Heart left ventricle (tissue), 16 donors: ENCODE measurements around the gene FIG4. TPM values are rescaled to one million over a fixed set of nuclear protein-coding genes. Genes with fewer than 3 reads are reported as not detected.

Source experiments
- ATAC-seq, 4 donors: fragments of 200-7000 bp; cut with Tn5 transposase; one replicate each; pipeline ENCODE4 v1.9.1; 2020 to 2022; ENCODE audit warnings: moderate library complexity in 4 of 4, mild to moderate bottlenecking in 3 of 4, moderate number of reproducible peaks in 1 of 4
- DNase-seq, 5 donors: peaks; one replicate each; pipeline ENCODE4 v3.0.0-alpha.2; 2020
- H3K27ac ChIP-seq, 12 donors: fragments of 200-600 bp; sonication (generic) in 4 of 12; one replicate each; pipeline versions ENCODE4 v1.5.0 to v1.8.0; 2016 to 2022; ENCODE audit warnings: mild to moderate bottlenecking in 2 of 12
- H3K27me3 ChIP-seq, 9 donors: fragments of 200-600 bp; sonication (generic) in 2 of 9; one replicate each; pipeline versions ENCODE4 v1.5.1 to v1.8.0; 2016 to 2022; ENCODE audit warnings: mild to moderate bottlenecking in 3 of 9
- H3K36me3 ChIP-seq, 9 donors: fragments of 200-600 bp; sonication (generic) in 2 of 9; one replicate each; pipeline versions ENCODE4 v1.5.0 to v1.8.0; 2018 to 2022; ENCODE audit warnings: mild to moderate bottlenecking in 2 of 9
- H3K4me1 ChIP-seq, 12 donors: fragments of 200-600 bp; sonication (generic) in 4 of 12; one replicate each; pipeline versions ENCODE4 v1.5.0 to v1.8.0; 2016 to 2022; ENCODE audit warnings: mild to moderate bottlenecking in 3 of 12
- H3K4me3 ChIP-seq, 12 donors: fragments of 200-600 bp; sonication (generic) in 4 of 12; one replicate each; pipeline versions ENCODE4 v1.5.0 to v1.8.0; 2017 to 2022; ENCODE audit warnings: mild to moderate bottlenecking in 9 of 12, moderate library complexity in 4 of 12
- H3K9me3 ChIP-seq, 12 donors: fragments of 200-600 bp; sonication (generic) in 4 of 12; one replicate each; pipeline versions ENCODE4 v1.5.0 to v1.8.0; 2016 to 2022; ENCODE audit warnings: mild to moderate bottlenecking in 1 of 12
- POLR2A ChIP-seq, 2 donors: fragments of 450-650 bp; IDR thresholded peaks; one replicate each; pipeline ENCODE4 v1.6.1; 2017; ENCODE audit warnings: antibody characterized with exemption in 2 of 2, mild to moderate bottlenecking in 2 of 2, moderate library complexity in 2 of 2
- WGBS, 4 donors: extraction: QIAGEN DNeasy Blood & Tissue Kit in 2 of 4; methylation state at CpG; one replicate each; pipeline versions ENCODE4 v1.1.5 to v1.1.7; 2013 to 2018; 5-methylcytosine and 5-hydroxymethylcytosine counted together
- intact Hi-C, 10 donors: fragments of 100-400 bp; cut with DNase I; formaldehyde crosslinking; loops; one replicate each; pipeline versions ENCODE4 v1.11.1 to v1.14.2; 2022
- polyA plus RNA-seq, 2 donors: library from polyadenylated mRNA; stranded (reverse); fragments of 200-250 nt; gene quantifications; one replicate each; pipeline ENCODE4 v1.2.3, GENCODE V29; 2013
- total RNA-seq, 9 donors: library from RNA; depleted of rRNA in 2 of 9; stranded (reverse); fragments of >200 nt in 2 of 9; fragmentation: NEBNext Ultra II Directional in 3 of 9; extraction: Animal tissue kit (Norgen Biotek cat#: 25700) in 3 of 9; gene quantifications; one replicate each; pipeline versions ENCODE4 v1.1.0 to v1.2.4, GENCODE V29; 2016 to 2023
- TF ChIP-seq, protein P1 (sequence below), 12 donors: fragments of 200-600 bp; sonication (generic) in 4 of 12; IDR thresholded peaks; one replicate each; pipeline versions ENCODE4 v1.5.0 to v1.8.0; 2018 to 2022; ENCODE audit warnings: antibody characterized with exemption in 12 of 12, mild to moderate bottlenecking in 5 of 12
- donor health status: ischemic (EF 13 %, LVEDD 7.1; RV severe dilation, severe dysfunction).
- donor health status: healthy with polysubstance abuse.
- donor health status: DM: no; HTN: yes; CAD: no.
- donor health status: DM: no; HTN: no; CAD: no.
- donor health status: ischemic (EF 25% LVEDD 6.9; RV normal size, moderate dysfunction).
- donor health status: ischemic (EF 25% LVEDD 5.7; RV mildly dilated, moderate dysfunction).
- donor health status: healthy.
- donor health status: DM: yes; HTN: yes; CAD: no.
- donor health status: ischemic (EF 35%, LVEDD 5.7; RV mildly dilated, moderate dysfunction).
- donor health status: nonischemic (EF 11% LVEDD 7.7; RV severe dilation, severe dysfunction).
- donor health status: DM: yes; HTN: yes; CAD: no.
- donor health status: PGD.
- donor health status: ischemic (EF 29% LVEDD 5.4; RV normal size, mild dysfunction).
- donor health status: nonischemic (EF 23%, LVEDD 6.1; RV moderate dilation, normal function).

Gene FIG4
- total and polyA plus RNA-seq, 11 donors, result 4.8 to 17.2 (median 10.2) TPM

DNA sequence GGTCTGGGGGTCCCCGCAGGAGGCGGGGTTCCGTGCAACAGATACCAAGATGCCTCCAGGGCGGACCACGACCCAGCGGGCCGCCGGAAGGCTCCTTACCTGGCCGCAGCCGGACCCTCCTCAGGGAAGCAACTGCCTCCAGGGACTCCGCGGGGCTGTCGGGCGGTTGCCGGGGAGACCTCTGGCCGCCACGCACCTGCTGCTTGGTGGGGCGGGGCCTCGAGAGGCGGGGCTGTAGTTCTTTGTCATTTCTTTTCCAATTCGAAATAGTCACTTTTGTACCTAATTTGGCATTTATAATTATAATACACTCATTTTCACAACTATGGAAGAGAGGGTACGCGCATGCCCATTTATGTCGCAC, 741 bp upstream of the FIG4 start:
- Histone ChIP-seq H3K27ac (peak overlapping the region in 11 of 12 donors; percentile 64 to 95 (median 83)), H3K4me3 (peak overlapping the region; percentile 57 to 97 (median 80)), H3K9me3 (no peaks in the 10 kb centered on the region), H3K36me3 (no peaks in the 10 kb centered on the region), H3K27me3 (no peaks in the 10 kb centered on the region), H3K4me1 (peaks cover 0 to 34% (median 15%) of the 10 kb centered on the region in 12 donors)
- intact Hi-C loops, result loop anchor here in 6 of 10 donors (5.0 to 10.0 kb wide), 4 partner anchors 163 to 494 kb away; partner anchors contain the start of genes CDC40 (in 3 of the 6) and ZBTB24 (in 1 of the 6)
- TF ChIP-seq, protein P1, sequence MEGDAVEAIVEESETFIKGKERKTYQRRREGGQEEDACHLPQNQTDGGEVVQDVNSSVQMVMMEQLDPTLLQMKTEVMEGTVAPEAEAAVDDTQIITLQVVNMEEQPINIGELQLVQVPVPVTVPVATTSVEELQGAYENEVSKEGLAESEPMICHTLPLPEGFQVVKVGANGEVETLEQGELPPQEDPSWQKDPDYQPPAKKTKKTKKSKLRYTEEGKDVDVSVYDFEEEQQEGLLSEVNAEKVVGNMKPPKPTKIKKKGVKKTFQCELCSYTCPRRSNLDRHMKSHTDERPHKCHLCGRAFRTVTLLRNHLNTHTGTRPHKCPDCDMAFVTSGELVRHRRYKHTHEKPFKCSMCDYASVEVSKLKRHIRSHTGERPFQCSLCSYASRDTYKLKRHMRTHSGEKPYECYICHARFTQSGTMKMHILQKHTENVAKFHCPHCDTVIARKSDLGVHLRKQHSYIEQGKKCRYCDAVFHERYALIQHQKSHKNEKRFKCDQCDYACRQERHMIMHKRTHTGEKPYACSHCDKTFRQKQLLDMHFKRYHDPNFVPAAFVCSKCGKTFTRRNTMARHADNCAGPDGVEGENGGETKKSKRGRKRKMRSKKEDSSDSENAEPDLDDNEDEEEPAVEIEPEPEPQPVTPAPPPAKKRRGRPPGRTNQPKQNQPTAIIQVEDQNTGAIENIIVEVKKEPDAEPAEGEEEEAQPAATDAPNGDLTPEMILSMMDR (IDR thresholded peaks at IDR 0.05), result no peak
- TF ChIP-seq POLR2A (IDR thresholded peaks at IDR 0.05), result no peak
- WGBS, 4 donors, result 0 to 1% (median 1%) methylated on average over 18 to 24 of the region's 24 CpGs
- ATAC-seq, result peak; percentile 27 to 54 (median 40)
- DNase-seq, result peak; percentile 43 to 72 (median 53)

DNA sequence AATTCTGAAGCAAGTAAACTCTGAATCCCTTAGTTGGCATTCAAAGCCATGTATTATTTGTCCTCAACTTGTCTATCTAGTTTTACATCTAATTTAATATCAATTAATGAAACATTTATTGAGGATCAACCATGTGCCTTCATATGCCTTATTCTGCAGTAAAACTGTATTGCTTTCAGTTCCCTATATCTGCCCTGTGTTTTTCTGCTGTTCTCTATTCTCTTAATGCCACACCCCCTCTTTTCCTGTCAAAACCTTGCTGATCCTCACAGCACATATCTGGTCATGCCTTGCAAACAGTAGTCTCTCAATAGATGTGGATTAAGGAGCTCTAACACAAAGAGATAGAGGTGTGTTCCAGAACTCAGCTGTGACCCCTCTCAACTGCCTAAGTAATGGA, 2.0 kb downstream of the FIG4 start:
- Histone ChIP-seq H3K9me3 (peaks cover 0 to 4% (median 0%) of the 10 kb centered on the region in 12 donors), H3K27ac (peak overlapping the region in 1 of 12 donors; percentile 42), H3K4me1 (peaks cover 0 to 43% (median 15%) of the 10 kb centered on the region in 12 donors), H3K27me3 (no peaks in the 10 kb centered on the region), H3K4me3 (no peak overlapping the region), H3K36me3 (peaks cover 0 to 5% (median 0%) of the 10 kb centered on the region in 9 donors)
- DNase-seq (no peak), ATAC-seq (no peak)
- intact Hi-C loops, result loop anchor here in 6 of 10 donors (5.0 to 10.0 kb wide), 4 partner anchors 166 to 492 kb away; partner anchors contain the start of genes CDC40 (in 3 of the 6) and ZBTB24 (in 1 of the 6)
- TF ChIP-seq, protein P1 (IDR thresholded peaks at IDR 0.05), result no peak
- no peak for TF ChIP-seq POLR2A (IDR thresholded peaks at IDR 0.05)

DNA sequence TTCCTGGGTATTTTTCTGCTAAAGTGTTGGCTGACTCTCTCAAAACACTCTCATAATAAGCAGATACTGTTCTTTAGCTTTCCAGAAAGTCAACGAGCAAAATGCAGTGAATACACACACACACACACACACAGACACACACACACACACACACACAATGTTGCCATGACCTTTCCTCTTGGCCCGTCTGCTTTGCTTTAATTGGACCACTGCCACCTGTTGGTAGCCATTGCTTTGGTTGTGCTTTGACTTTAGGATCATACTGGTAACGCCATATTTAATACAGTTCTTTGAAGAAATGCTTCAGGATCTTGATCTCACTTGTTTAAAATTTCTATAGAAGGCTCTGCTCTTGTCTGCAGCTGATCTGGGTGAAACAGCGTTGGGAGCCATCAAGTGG, 4.4 kb downstream of the FIG4 start:
- DNase-seq, result no peak
- peaks cover 0 to 40% (median 6%) of the 10 kb centered on the region in 12 donors for H3K4me1 ChIP-seq
- 63 to 78% (median 71%) methylated on average over 4 of the region's 4 CpGs for WGBS, 4 donors
- TF ChIP-seq POLR2A (IDR thresholded peaks at IDR 0.05), result no peak
- TF ChIP-seq, protein P1 (IDR thresholded peaks at IDR 0.05), result no peak
- no peak overlapping the region for H3K4me3 ChIP-seq
- no peaks in the 10 kb centered on the region for H3K27me3 ChIP-seq
- peaks cover 0 to 4% (median 0%) of the 10 kb centered on the region in 12 donors for H3K9me3 ChIP-seq
- peaks cover 0 to 5% (median 0%) of the 10 kb centered on the region in 9 donors for H3K36me3 ChIP-seq
- intact Hi-C loops, result loop anchor here in 3 of 10 donors (10.0 kb wide), 2 partner anchors 171 to 489 kb away; partner anchors contain the start of gene CDC40 (in 3 of the 3)
- ATAC-seq, result no peak
- H3K27ac ChIP-seq, result no peak overlapping the region

DNA sequence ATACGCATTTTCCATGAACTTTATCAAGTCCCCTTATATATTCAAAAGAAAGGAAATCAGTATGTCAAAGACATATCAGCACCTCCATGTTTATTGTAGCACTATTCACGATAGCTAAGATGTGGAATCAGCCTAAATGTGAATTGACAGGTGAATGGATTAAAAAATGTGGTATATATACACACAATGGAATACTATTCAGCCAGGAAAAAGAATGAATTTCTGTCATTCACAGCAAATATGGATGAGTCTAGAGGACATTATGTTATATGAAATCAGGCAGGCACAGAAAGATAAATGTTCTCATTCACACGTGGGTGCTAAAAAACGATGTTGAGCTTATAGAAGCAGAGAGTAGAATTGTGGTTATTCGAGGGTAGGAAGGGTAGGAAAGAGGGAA, 5.3 kb downstream of the FIG4 start:
- Histone ChIP-seq H3K36me3 (peaks cover 0 to 5% (median 0%) of the 10 kb centered on the region in 9 donors), H3K9me3 (peaks cover 0 to 4% (median 0%) of the 10 kb centered on the region in 12 donors), H3K27me3 (no peaks in the 10 kb centered on the region), H3K4me3 (no peak overlapping the region), H3K27ac (no peak overlapping the region), H3K4me1 (peaks cover 0 to 46% (median 6%) of the 10 kb centered on the region in 12 donors)
- no peak for TF ChIP-seq POLR2A (IDR thresholded peaks at IDR 0.05)
- TF ChIP-seq, protein P1 (IDR thresholded peaks at IDR 0.05), result no peak
- 94 to 98% (median 96%) methylated on average over 5 of the region's 5 CpGs for WGBS, 4 donors
- ATAC-seq, result no peak
- intact Hi-C loops, result loop anchor here in 3 of 10 donors (10.0 kb wide), 2 partner anchors 172 to 488 kb away; partner anchors contain the start of gene CDC40 (in 3 of the 3)
- DNase-seq, result no peak
